Natural killer cell (primary cell): ENCODE measurements around the gene TOMM40L. TPM values are rescaled to one million over a fixed set of nuclear protein-coding genes. Genes with fewer than 3 reads are reported as not detected.

Experiments used
- ATAC-seq, 3 donors: fragments of 150-1000 bp in 2 of 3; fragments of 200-7000 bp in 1 of 3; cut with Tn5 transposase; 1 replicate in 1 of 3; 2 replicates in 2 of 3; pipeline ENCODE4 v1.10.0; 2021; ENCODE audit warnings: mild to moderate bottlenecking in 2 of 3, moderate library complexity in 2 of 3
- DNase-seq, 2 donors: peaks; one replicate each; pipeline versions ENCODE4 v3.0.0 to v3.0.0-alpha.2; 2013 to 2021; ENCODE audit warnings: mixed read lengths in 1 of 2
- H3K27ac ChIP-seq: one replicate; pipeline ENCODE4 v1.5.1; 2013; ENCODE audit warnings: mild to moderate bottlenecking, low read length
- H3K27me3 ChIP-seq: one replicate; pipeline ENCODE4 v1.6.1; 2013; ENCODE audit warnings: low read length; ENCODE audit not compliant: control insufficient read depth, insufficient read depth
- H3K36me3 ChIP-seq: one replicate; pipeline ENCODE4 v1.6.1; 2013; ENCODE audit warnings: low read length; ENCODE audit not compliant: control insufficient read depth, insufficient read depth
- H3K4me1 ChIP-seq: one replicate; pipeline ENCODE4 v1.6.1; 2013; ENCODE audit warnings: low read length; ENCODE audit not compliant: control insufficient read depth, insufficient read depth
- H3K4me3 ChIP-seq: one replicate; pipeline ENCODE4 v1.5.1; 2013; ENCODE audit warnings: low read length
- H3K9me3 ChIP-seq: one replicate; pipeline ENCODE4 v1.6.1; 2013; ENCODE audit warnings: low read length; ENCODE audit not compliant: control insufficient read depth, insufficient read depth
- H3K27ac Mint-ChIP-seq, 2 donors: one replicate each; pipeline ENCODE4 v1.8.0; 2022; ENCODE audit warnings: mild to moderate bottlenecking in 2 of 2, mixed read lengths in 2 of 2, moderate library complexity in 1 of 2
- H3K27me3 Mint-ChIP-seq, 2 donors: one replicate each; pipeline ENCODE4 v1.8.0; 2022; ENCODE audit warnings: low read depth in 2 of 2, mixed read lengths in 2 of 2
- H3K36me3 Mint-ChIP-seq: one replicate; pipeline ENCODE4 v1.8.0; 2022; ENCODE audit warnings: mixed read lengths
- H3K4me1 Mint-ChIP-seq, 2 donors: one replicate each; pipeline ENCODE4 v1.8.0; 2022; ENCODE audit warnings: mixed read lengths in 2 of 2
- H3K4me3 Mint-ChIP-seq: one replicate; pipeline ENCODE4 v1.8.0; 2022; ENCODE audit warnings: mild to moderate bottlenecking, moderate library complexity, mixed read lengths
- H3K9me3 Mint-ChIP-seq, 2 donors: one replicate each; pipeline ENCODE4 v1.8.0; 2022; ENCODE audit warnings: mixed read lengths in 2 of 2
- WGBS: methylation state at CpG from one replicate; pipeline ENCODE4 v1.1.7; 2013; ENCODE audit warnings: missing lambda C conversion rate; ENCODE audit not compliant: insufficient coverage; 5-methylcytosine and 5-hydroxymethylcytosine counted together
- intact Hi-C: fragments of 100-400 bp; cut with micrococcal nuclease; formaldehyde crosslinking; loops from one replicate; pipeline ENCODE4 v1.14.2; 2022
- total RNA-seq, 4 donors: library from RNA; stranded (reverse); fragments of 120-200 nt in 1 of 4; gene quantifications; one replicate each; pipeline versions ENCODE4 v1.2.3 to v1.2.4, GENCODE V29; 2013 to 2022
- TF ChIP-seq, protein P1 (sequence below): fragments of 200-600 bp; IDR thresholded peaks from one replicate; pipeline ENCODE4 v1.8.0; 2022; ENCODE audit warnings: antibody characterized with exemption

TOMM40L gene
- total RNA-seq, 3 donors from 2014 or later (not counting 1 experiment from before 2014, with no cell fraction given) = 16.6 to 23.6 (median 22.8) TPM

DNA sequence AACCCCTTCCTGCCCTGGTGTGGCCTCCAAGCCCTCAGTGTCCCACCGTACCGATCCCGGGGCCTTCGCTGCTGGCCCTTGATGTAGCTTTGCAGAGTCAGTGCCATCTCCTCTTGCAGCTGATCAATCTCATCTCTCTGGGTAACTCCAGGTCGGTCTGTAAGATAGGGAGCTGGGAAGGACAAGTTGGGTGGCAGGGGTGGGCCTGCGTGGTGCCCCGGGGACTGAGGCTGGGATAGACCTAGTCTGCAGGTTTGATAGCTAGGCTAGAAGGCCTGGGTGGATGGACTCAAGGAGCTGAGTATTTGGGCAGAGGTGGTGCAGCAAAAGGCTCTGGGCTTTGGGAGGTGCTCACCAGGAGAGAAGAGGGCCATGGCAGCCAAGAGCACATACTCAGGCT lies 4.9 kb downstream of the TOMM40L start:
- TF ChIP-seq, protein P1, sequence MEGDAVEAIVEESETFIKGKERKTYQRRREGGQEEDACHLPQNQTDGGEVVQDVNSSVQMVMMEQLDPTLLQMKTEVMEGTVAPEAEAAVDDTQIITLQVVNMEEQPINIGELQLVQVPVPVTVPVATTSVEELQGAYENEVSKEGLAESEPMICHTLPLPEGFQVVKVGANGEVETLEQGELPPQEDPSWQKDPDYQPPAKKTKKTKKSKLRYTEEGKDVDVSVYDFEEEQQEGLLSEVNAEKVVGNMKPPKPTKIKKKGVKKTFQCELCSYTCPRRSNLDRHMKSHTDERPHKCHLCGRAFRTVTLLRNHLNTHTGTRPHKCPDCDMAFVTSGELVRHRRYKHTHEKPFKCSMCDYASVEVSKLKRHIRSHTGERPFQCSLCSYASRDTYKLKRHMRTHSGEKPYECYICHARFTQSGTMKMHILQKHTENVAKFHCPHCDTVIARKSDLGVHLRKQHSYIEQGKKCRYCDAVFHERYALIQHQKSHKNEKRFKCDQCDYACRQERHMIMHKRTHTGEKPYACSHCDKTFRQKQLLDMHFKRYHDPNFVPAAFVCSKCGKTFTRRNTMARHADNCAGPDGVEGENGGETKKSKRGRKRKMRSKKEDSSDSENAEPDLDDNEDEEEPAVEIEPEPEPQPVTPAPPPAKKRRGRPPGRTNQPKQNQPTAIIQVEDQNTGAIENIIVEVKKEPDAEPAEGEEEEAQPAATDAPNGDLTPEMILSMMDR = no peak
- Mint-ChIP-seq H3K4me1 (peaks cover 21 to 25% of the 10 kb centered on the region in 2 donors), H3K36me3 (no peaks in the 10 kb centered on the region), H3K9me3 (no peaks in the 10 kb centered on the region), H3K27ac (no peak overlapping the region), H3K4me3 (no peak overlapping the region), H3K27me3 (no peaks in the 10 kb centered on the region)
- no peak for ATAC-seq
- no peak overlapping the region for H3K4me3 ChIP-seq
- no peaks in the 10 kb centered on the region for H3K27me3 ChIP-seq
- no peak for DNase-seq
- peaks cover 23% of the 10 kb centered on the region for H3K4me1 ChIP-seq
- intact Hi-C loops = no loop called here
- no peak overlapping the region for H3K27ac ChIP-seq
- H3K9me3 ChIP-seq = no peaks in the 10 kb centered on the region
- WGBS = 96% methylated on average over 7 of the region's 7 CpGs
- peaks cover 19% of the 10 kb centered on the region for H3K36me3 ChIP-seq

- DNase-seq = no peak
- Histone ChIP-seq H3K27me3 (no peaks in the 10 kb centered on the region), H3K4me1 (peaks cover under 1% of the 10 kb centered on the region), H3K27ac (no peak overlapping the region), H3K9me3 (no peaks in the 10 kb centered on the region), H3K4me3 (no peak overlapping the region), H3K36me3 (peaks cover 19% of the 10 kb centered on the region)
- TF ChIP-seq, protein P1 = no peak
- Mint-ChIP-seq H3K4me1 (peaks cover 0 to 1% of the 10 kb centered on the region in 2 donors), H3K9me3 (no peaks in the 10 kb centered on the region), H3K4me3 (no peak overlapping the region), H3K36me3 (no peaks in the 10 kb centered on the region), H3K27me3 (peaks cover 0 to under 1% of the 10 kb centered on the region in 2 donors), H3K27ac (no peak overlapping the region)
- intact Hi-C loops = no loop called here
- ATAC-seq = no peak
- WGBS = 86% methylated on average over 9 of the region's 9 CpGs
Observed at GRCh38 chr1:161233102-161233501, 7.2 kb downstream of the TOMM40L start.

DNA sequence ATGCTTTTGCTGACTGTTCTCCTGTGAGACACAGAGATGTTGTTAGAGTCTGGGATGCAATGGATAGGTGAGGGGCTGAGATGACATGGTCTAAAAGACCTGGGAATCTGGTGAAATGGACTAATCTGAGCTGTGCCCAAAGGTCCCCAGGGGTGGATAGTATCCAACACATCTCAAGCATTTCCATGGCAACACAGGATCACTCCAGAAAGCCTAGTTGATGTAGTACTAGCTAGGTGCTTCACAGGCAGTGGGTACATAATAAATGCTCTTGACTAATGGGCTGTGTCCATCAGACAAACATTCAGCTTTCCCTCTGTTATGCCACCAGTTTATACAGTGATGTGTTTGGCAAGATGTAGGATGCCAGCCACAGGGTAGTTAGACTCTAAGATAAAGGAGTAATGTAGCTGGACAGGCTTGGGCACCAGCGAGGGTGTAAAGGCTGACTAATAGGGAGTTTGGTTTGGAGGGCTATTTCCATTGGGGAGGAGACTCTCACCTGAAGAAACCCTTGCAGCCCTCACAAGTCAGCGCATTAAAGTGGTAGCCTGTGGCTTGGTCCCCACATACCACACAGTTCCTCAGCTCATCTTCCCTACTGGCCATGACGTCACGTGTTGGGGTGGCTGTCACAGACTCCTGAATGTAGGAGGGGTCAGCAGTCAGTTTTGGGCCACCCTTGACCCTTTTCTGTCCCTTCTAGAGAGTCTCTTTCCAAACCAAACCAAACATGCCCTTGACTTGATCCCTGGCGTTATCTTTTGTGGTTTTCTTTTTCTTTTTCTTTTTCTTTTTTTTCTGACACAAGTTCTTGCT lies 10.3 kb downstream of the TOMM40L start:
- intact Hi-C loops = no loop called here

More for the DNA sequence above, 10.3 kb downstream of the TOMM40L start:
- no peak for DNase-seq
- Mint-ChIP-seq H3K9me3 (no peaks in the 10 kb centered on the region), H3K36me3 (no peaks in the 10 kb centered on the region), H3K27me3 (peaks cover 3 to 12% of the 10 kb centered on the region in 2 donors), H3K27ac (no peak overlapping the region), H3K4me3 (no peak overlapping the region), H3K4me1 (no peaks in the 10 kb centered on the region)
- Histone ChIP-seq H3K4me1 (no peaks in the 10 kb centered on the region), H3K27ac (no peak overlapping the region), H3K4me3 (no peak overlapping the region), H3K36me3 (no peaks in the 10 kb centered on the region), H3K27me3 (no peaks in the 10 kb centered on the region), H3K9me3 (no peaks in the 10 kb centered on the region)
- TF ChIP-seq, protein P1 = no peak
- WGBS = 67% methylated on average over 5 of the region's 5 CpGs
- ATAC-seq = peak in 2 of 3 donors; percentile 10 to 40
